ENCODE data around the gene DEUP1.

DEUP1 gene

DNA sequence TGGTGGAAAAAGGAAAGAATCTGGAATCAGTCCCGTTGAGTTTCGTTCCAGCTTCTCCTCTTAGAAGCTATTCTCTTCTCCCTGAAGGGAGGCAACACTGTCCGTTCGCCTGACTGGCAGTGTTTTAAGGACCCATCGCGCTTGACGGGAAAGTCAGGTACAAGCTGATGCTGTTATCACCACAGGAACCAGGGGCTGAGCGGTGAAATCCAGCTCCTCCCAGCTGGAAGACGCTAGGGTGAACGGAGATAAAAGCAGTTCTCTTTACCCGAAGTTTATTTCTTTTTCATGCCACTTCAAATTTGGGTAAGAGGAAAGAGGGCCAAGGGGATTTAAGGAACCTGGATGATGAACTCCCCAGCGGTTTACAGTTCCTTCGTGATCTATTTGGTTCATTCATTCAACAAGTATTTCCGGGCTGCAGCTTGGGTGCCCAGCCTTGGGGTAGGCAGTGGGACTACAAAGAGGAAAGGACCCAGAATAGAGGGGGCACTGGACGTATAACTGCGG lies 551 bp upstream of the DEUP1 start:
- Histone ChIP-seq H3K9ac (ENCODE audit: low read length) (no peak overlapping the region), H4K20me1 (ENCODE audit: low read depth, low read length) (no peaks in the 10 kb centered on the region), H3K4me2 (ENCODE audit: low read depth, low read length, poor library complexity, severe bottlenecking) (no peak overlapping the region), H3K4me3 (ENCODE audit: insufficient read depth, low read length, poor library complexity, severe bottlenecking) (no peak overlapping the region), H3K27me3 (ENCODE audit: low read length) (no peaks in the 10 kb centered on the region), H3K79me2 (ENCODE audit: insufficient read depth, low read length) (no peaks in the 10 kb centered on the region), H3F3A (ENCODE audit: insufficient read depth) (no peaks in the 10 kb centered on the region), H3K36me3 (ENCODE audit: low read length) (no peaks in the 10 kb centered on the region), H2AFZ (ENCODE audit: low read depth, low read length, severe bottlenecking) (no peak overlapping the region), H3K9me2 (replicated peaks; ENCODE audit: insufficient read depth, low read length) (no peaks in the 10 kb centered on the region), H3K27ac (ENCODE audit: low read depth, low read length) (no peak overlapping the region), H3K9me3 (ENCODE audit: insufficient read depth, low read length) (no peaks in the 10 kb centered on the region)
- TF ChIP-seq EZH2phosphoT487 (conservative IDR thresholded peaks at IDR 0.05; ENCODE audit: low read length) = no peak
- TF ChIP-seq, protein P1, sequence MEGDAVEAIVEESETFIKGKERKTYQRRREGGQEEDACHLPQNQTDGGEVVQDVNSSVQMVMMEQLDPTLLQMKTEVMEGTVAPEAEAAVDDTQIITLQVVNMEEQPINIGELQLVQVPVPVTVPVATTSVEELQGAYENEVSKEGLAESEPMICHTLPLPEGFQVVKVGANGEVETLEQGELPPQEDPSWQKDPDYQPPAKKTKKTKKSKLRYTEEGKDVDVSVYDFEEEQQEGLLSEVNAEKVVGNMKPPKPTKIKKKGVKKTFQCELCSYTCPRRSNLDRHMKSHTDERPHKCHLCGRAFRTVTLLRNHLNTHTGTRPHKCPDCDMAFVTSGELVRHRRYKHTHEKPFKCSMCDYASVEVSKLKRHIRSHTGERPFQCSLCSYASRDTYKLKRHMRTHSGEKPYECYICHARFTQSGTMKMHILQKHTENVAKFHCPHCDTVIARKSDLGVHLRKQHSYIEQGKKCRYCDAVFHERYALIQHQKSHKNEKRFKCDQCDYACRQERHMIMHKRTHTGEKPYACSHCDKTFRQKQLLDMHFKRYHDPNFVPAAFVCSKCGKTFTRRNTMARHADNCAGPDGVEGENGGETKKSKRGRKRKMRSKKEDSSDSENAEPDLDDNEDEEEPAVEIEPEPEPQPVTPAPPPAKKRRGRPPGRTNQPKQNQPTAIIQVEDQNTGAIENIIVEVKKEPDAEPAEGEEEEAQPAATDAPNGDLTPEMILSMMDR (IDR thresholded peaks at IDR 0.05; ENCODE audit: insufficient read depth, low read length, poor library complexity, severe bottlenecking) = no peak

DNA sequence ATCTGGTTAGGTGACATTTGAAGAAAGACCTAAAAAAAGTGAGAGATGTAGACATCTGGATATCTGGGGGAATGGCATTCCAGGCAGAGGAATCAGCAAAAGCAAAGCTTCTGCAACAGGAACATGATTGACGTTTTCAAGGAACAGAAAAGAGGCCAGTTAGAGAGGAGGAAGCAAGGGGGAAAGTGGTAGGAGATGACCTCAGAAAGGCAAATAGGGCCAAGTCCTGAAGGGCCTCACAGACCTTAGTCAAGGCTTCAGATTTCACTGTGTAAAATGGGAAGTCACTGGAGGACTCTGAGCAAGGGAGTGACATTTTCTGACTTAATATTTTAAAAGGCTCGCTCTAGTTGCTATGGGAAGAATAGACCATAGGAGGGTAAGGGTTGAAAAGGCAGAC lies 9.7 kb downstream of the DEUP1 start:
- H3K4me3 ChIP-seq (ENCODE audit: insufficient read depth, low read length, poor library complexity, severe bottlenecking) = no peak overlapping the region
- no peak overlapping the region for H3K27ac ChIP-seq (ENCODE audit: low read depth, low read length)
- H3K4me2 ChIP-seq (ENCODE audit: low read depth, low read length, poor library complexity, severe bottlenecking) = no peak overlapping the region
- no peaks in the 10 kb centered on the region for H3K9me2 ChIP-seq (replicated peaks; ENCODE audit: insufficient read depth, low read length)
- no peak overlapping the region for H3K9ac ChIP-seq (ENCODE audit: low read length)
- H4K20me1 ChIP-seq (ENCODE audit: low read depth, low read length) = no peaks in the 10 kb centered on the region
- H3K9me3 ChIP-seq (ENCODE audit: insufficient read depth, low read length) = no peaks in the 10 kb centered on the region
- no peaks in the 10 kb centered on the region for H3F3A ChIP-seq (ENCODE audit: insufficient read depth)
- TF ChIP-seq EZH2phosphoT487 (conservative IDR thresholded peaks at IDR 0.05; ENCODE audit: low read length) = no peak
- TF ChIP-seq, protein P1 (IDR thresholded peaks at IDR 0.05; ENCODE audit: insufficient read depth, low read length, poor library complexity, severe bottlenecking) = no peak
- H3K27me3 ChIP-seq (ENCODE audit: low read length) = no peaks in the 10 kb centered on the region
- H2AFZ ChIP-seq (ENCODE audit: low read depth, low read length, severe bottlenecking) = no peak overlapping the region
- no peaks in the 10 kb centered on the region for H3K79me2 ChIP-seq (ENCODE audit: insufficient read depth, low read length)
- no peaks in the 10 kb centered on the region for H3K36me3 ChIP-seq (ENCODE audit: low read length)

DNA sequence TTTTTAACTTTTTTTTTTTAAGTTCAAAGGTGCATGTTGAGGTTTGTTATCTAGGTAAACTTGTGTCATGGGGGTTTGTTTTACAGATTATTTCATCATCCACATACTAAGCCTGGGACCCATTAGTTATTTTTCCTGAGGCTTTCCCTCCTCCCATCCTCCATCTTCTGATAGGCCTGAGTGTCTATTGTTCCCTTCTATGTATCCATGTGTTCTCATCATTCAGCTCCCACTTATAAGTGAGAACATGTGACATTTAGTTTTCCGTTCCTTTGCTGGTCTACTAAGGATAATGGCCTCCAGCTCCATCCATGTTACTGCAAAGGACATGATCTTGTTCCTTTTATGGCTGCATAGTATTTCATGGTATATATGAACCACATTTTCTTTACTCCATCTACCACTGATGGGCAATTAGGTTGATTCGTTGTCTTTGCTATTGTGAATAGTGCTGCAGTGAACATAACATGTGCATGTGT lies 14.4 kb downstream of the DEUP1 start:
- TF ChIP-seq EZH2phosphoT487 (conservative IDR thresholded peaks at IDR 0.05; ENCODE audit: low read length) = no peak
- TF ChIP-seq, protein P1 (IDR thresholded peaks at IDR 0.05; ENCODE audit: insufficient read depth, low read length, poor library complexity, severe bottlenecking) = no peak

More for the DNA sequence above, 14.4 kb downstream of the DEUP1 start:
- Histone ChIP-seq H3K79me2 (ENCODE audit: insufficient read depth, low read length) (no peaks in the 10 kb centered on the region), H3K27me3 (ENCODE audit: low read length) (no peaks in the 10 kb centered on the region), H3K4me3 (ENCODE audit: insufficient read depth, low read length, poor library complexity, severe bottlenecking) (no peak overlapping the region), H3K4me2 (ENCODE audit: low read depth, low read length, poor library complexity, severe bottlenecking) (no peak overlapping the region), H3K9me3 (ENCODE audit: insufficient read depth, low read length) (no peaks in the 10 kb centered on the region), H4K20me1 (ENCODE audit: low read depth, low read length) (no peaks in the 10 kb centered on the region), H3K36me3 (ENCODE audit: low read length) (no peaks in the 10 kb centered on the region), H3F3A (ENCODE audit: insufficient read depth) (no peaks in the 10 kb centered on the region), H2AFZ (ENCODE audit: low read depth, low read length, severe bottlenecking) (no peak overlapping the region), H3K27ac (ENCODE audit: low read depth, low read length) (no peak overlapping the region), H3K9me2 (replicated peaks; ENCODE audit: insufficient read depth, low read length) (no peaks in the 10 kb centered on the region), H3K9ac (ENCODE audit: low read length) (no peak overlapping the region)
